GM12878 (cell line): Measurements from ENCODE around the gene LRRC40.

ENCODE experiments used
- CTCF ChIP-seq, 3 experiments: IDR thresholded peaks in 2 of 3; conservative IDR thresholded peaks in 1 of 3; 2 replicates each; pipeline ENCODE4 v1.5.1; 2011; ENCODE audit warnings: low read depth in 3 of 3, low read length in 3 of 3, mild to moderate bottlenecking in 3 of 3, control low read depth in 2 of 3, moderate library complexity in 2 of 3, inconsistent platforms in 1 of 3, mixed read lengths in 1 of 3; ENCODE audit not compliant: control insufficient read depth in 2 of 3, insufficient read depth in 1 of 3; ENCODE audit errors: extremely low read depth in 1 of 3
- E2F4 ChIP-seq: IDR thresholded peaks from 2 replicates; pipeline ENCODE4 v1.6.1; 2012; ENCODE audit warnings: low read depth, low read length, improper control_type of control experiment
- GABPA ChIP-seq: IDR thresholded peaks from 2 replicates; pipeline ENCODE4 v1.6.1; 2014; ENCODE audit warnings: antibody characterized with exemption, low read depth, mild to moderate bottlenecking, inconsistent platforms
- IKZF1 ChIP-seq: fragments of 450-650 bp; conservative IDR thresholded peaks from 2 replicates; pipeline ENCODE4 v1.6.1; 2017; ENCODE audit warnings: antibody characterized with exemption, mild to moderate bottlenecking
- NR2F1 ChIP-seq: fragments of 450-650 bp; conservative IDR thresholded peaks from 2 replicates; pipeline ENCODE4 v1.6.1; 2017; ENCODE audit warnings: mild to moderate bottlenecking
- PBX3 ChIP-seq: IDR thresholded peaks from 2 replicates; pipeline ENCODE4 v1.6.1; 2011; ENCODE audit warnings: mild to moderate bottlenecking, low read depth, low read length, moderate library complexity; ENCODE audit not compliant: insufficient replicate concordance
- SIX5 ChIP-seq: IDR thresholded peaks from 2 replicates; pipeline ENCODE4 v1.6.1; 2011; ENCODE audit warnings: mild to moderate bottlenecking, low read depth, low read length, moderate library complexity; ENCODE audit not compliant: severe bottlenecking
- TAF1 ChIP-seq: IDR thresholded peaks from 2 replicates; pipeline ENCODE4 v1.6.1; 2011; ENCODE audit warnings: mild to moderate bottlenecking, low read depth, low read length, borderline replicate concordance
- USF2 ChIP-seq: IDR thresholded peaks from 2 replicates; pipeline ENCODE4 v1.6.1; 2011; ENCODE audit warnings: low read depth, low read length, improper control_type of control experiment, borderline replicate concordance
- ZBTB40 ChIP-seq: fragments of 450-650 bp; IDR thresholded peaks from 2 replicates; pipeline ENCODE4 v1.6.1; 2016; ENCODE audit warnings: mild to moderate bottlenecking, moderate library complexity, borderline replicate concordance

- TF ChIP-seq E2F4 = no peak
- no peak for TF ChIP-seq NR2F1
- TF ChIP-seq TAF1 = no peak
- TF ChIP-seq SIX5 = no peak
- TF ChIP-seq GABPA = no peak
- TF ChIP-seq ZBTB40 = no peak
- TF ChIP-seq PBX3 = no peak
- TF ChIP-seq IKZF1 = no peak
- TF ChIP-seq USF2 = no peak
- no peak for TF ChIP-seq CTCF (IDR thresholded peaks at IDR 0.05 in 2 of 3, conservative IDR thresholded peaks at IDR 0.05 in 1 of 3; ENCODE audit: control insufficient read depth in 2 of 3, extremely low read depth in 1 of 3, insufficient read depth in 1 of 3, low read depth in 3 of 3, low read length in 3 of 3)
Measured at GRCh38 chr1:70146488-70146887, 58.9 kb downstream of the LRRC40 start.
